Esophagus muscularis mucosa (tissue), 4 donors: ENCODE data around the gene EGR4. TPM values are rescaled to one million over a fixed set of nuclear protein-coding genes. Genes with fewer than 3 reads are reported as not detected.

Experiments
- DNase-seq: peaks from one replicate; pipeline ENCODE4 v3.0.0-alpha.2; 2017; ENCODE audit errors: extremely low spot score
- H3K27ac ChIP-seq, 4 donors: fragments of 200-600 bp; sonication (generic); replicated peaks in 1 of 4; 1 replicate in 3 of 4; 2 replicates in 1 of 4; pipeline ENCODE4 v1.5.1; 2016 to 2019; ENCODE audit warnings: mild to moderate bottlenecking in 1 of 4
- H3K27me3 ChIP-seq, 4 donors: fragments of 200-600 bp; sonication (generic); one replicate each; pipeline versions ENCODE4 v1.5.1 to v1.6.0; 2016 to 2019
- H3K36me3 ChIP-seq, 4 donors: fragments of 200-600 bp; sonication (generic); one replicate each; pipeline ENCODE4 v1.5.1; 2016 to 2019
- H3K4me1 ChIP-seq, 4 donors: fragments of 200-600 bp; sonication (generic); one replicate each; pipeline ENCODE4 v1.5.1; 2016 to 2019
- H3K4me3 ChIP-seq, 4 donors: fragments of 200-600 bp; sonication (generic); 1 replicate in 2 of 4; 2 replicates in 2 of 4; pipeline ENCODE4 v1.5.1; 2016 to 2019; ENCODE audit warnings: mild to moderate bottlenecking in 4 of 4, moderate library complexity in 1 of 4
- H3K9me3 ChIP-seq, 4 donors: fragments of 200-600 bp; sonication (generic); 1 replicate in 3 of 4; 2 replicates in 1 of 4; pipeline ENCODE4 v1.5.1; 2016 to 2019
- CTCF ChIP-seq, 3 experiments: fragments of 200-600 bp in 2 of 3; fragments of 450-650 bp in 1 of 3; sonication (generic) in 2 of 3; IDR thresholded peaks; one replicate each; pipeline ENCODE4 v1.5.1; 2017 to 2019; ENCODE audit warnings: antibody characterized with exemption in 3 of 3, mild to moderate bottlenecking in 2 of 3, moderate library complexity in 1 of 3
- EP300 ChIP-seq: sonication (generic); formaldehyde crosslinking; IDR thresholded peaks from one replicate; pipeline ENCODE4 v1.6.1; 2017; ENCODE audit warnings: antibody characterized with exemption
- POLR2A ChIP-seq: fragments of 450-650 bp; IDR thresholded peaks from one replicate; pipeline ENCODE4 v1.6.1; 2017; ENCODE audit warnings: antibody characterized with exemption, moderate library complexity, mild to moderate bottlenecking, low read depth
- POLR2AphosphoS5 ChIP-seq, 2 donors: sonication (generic); formaldehyde crosslinking; IDR thresholded peaks; one replicate each; pipeline ENCODE4 v1.6.1; 2017; ENCODE audit warnings: antibody characterized with exemption in 2 of 2
- WGBS: methylation state at CpG from one replicate; pipeline ENCODE4 v1.1.5; 2018; 5-methylcytosine and 5-hydroxymethylcytosine counted together
- intact Hi-C: fragments of 100-400 bp; cut with DNase I; formaldehyde crosslinking; loops from one replicate; pipeline ENCODE4 v1.15.1; 2023
- total RNA-seq, 4 donors: library from RNA; depleted of rRNA; stranded (reverse); fragments of >200 nt; gene quantifications; one replicate each; pipeline versions ENCODE4 v1.1.0 to v1.2.1, GENCODE V29; 2016

EGR4 gene
- total RNA-seq, 4 donors from 2014 or later, result 0.17 TPM; not detected in 3

- Histone ChIP-seq H3K9me3 (peaks cover 0 to 7% (median 2%) of the 10 kb centered on the region in 4 donors), H3K27ac (no peak overlapping the region), H3K4me3 (peak overlapping the region; percentile 16 to 46 (median 30)), H3K4me1 (peaks cover 7 to 14% (median 13%) of the 10 kb centered on the region in 4 donors), H3K27me3 (peaks cover 4 to 75% (median 20%) of the 10 kb centered on the region in 4 donors), H3K36me3 (peaks cover 0 to 3% (median 0%) of the 10 kb centered on the region in 4 donors)
- 18% methylated on average over 14 of the region's 113 CpGs for WGBS
- TF ChIP-seq EP300 (no peak), POLR2AphosphoS5 (IDR thresholded peaks at IDR 0.05) (no peak), CTCF (IDR thresholded peaks at IDR 0.05) (no peak)
- intact Hi-C loops, result loop anchor here (10.0 kb wide), 1 partner anchor 116 kb away; the partner anchor contains the start of gene ALMS1
- DNase-seq, result no peak
Observed at GRCh38 chr2:73268830-73269685, 24.3 kb downstream of the EGR4 start.

GRCh38 chr2:73268366-73268829 is 24.9 kb downstream of the EGR4 start:
- peaks cover 0 to under 1% (median 0%) of the 10 kb centered on the region in 4 donors for H3K9me3 ChIP-seq
- H3K4me1 ChIP-seq, result peaks cover 7 to 14% (median 13%) of the 10 kb centered on the region in 4 donors
- peaks cover 4 to 75% (median 20%) of the 10 kb centered on the region in 4 donors for H3K27me3 ChIP-seq
- 23% methylated on average over 14 of the region's 14 CpGs for WGBS
- H3K27ac ChIP-seq, result no peak overlapping the region
- H3K4me3 ChIP-seq, result peak overlapping the region; percentile 16 to 46 (median 30)
- peaks cover 0 to under 1% (median 0%) of the 10 kb centered on the region in 4 donors for H3K36me3 ChIP-seq
- intact Hi-C loops, result loop anchor here (10.0 kb wide), 1 partner anchor 116 kb away; the partner anchor contains the start of gene ALMS1
- DNase-seq, result no peak
- TF ChIP-seq CTCF (IDR thresholded peaks at IDR 0.05) (no peak), POLR2AphosphoS5 (IDR thresholded peaks at IDR 0.05) (no peak), POLR2A (no peak), EP300 (no peak)

GRCh38 chr2:73267008-73267407 is 26.3 kb downstream of the EGR4 start:
- Histone ChIP-seq H3K27me3 (peaks cover 4 to 70% (median 20%) of the 10 kb centered on the region in 4 donors), H3K9me3 (no peaks in the 10 kb centered on the region), H3K27ac (no peak overlapping the region), H3K4me3 (no peak overlapping the region), H3K36me3 (peaks cover 0 to 3% (median 0%) of the 10 kb centered on the region in 4 donors), H3K4me1 (peaks cover 7 to 14% (median 13%) of the 10 kb centered on the region in 4 donors)
- TF ChIP-seq EP300 (no peak), POLR2AphosphoS5 (IDR thresholded peaks at IDR 0.05) (no peak), POLR2A (no peak), CTCF (IDR thresholded peaks at IDR 0.05) (no peak)
- intact Hi-C loops, result loop anchor here (10.0 kb wide), 1 partner anchor 118 kb away; the partner anchor contains the start of gene ALMS1
- 94% methylated on average over 4 of the region's 4 CpGs for WGBS
- DNase-seq, result no peak

GRCh38 chr2:73266061-73266901 is 27.1 kb downstream of the EGR4 start:
- WGBS, result 85% methylated on average over 22 of the region's 26 CpGs
- H3K4me3 ChIP-seq, result no peak overlapping the region
- peaks cover 0 to 3% (median 0%) of the 10 kb centered on the region in 4 donors for H3K36me3 ChIP-seq
- no peak for DNase-seq
- peaks cover 4 to 65% (median 20%) of the 10 kb centered on the region in 4 donors for H3K27me3 ChIP-seq
- intact Hi-C loops, result loop anchor here (10.0 kb wide), 1 partner anchor 119 kb away; the partner anchor contains the start of gene ALMS1
- no peak overlapping the region for H3K27ac ChIP-seq
- peaks cover 7 to 14% (median 13%) of the 10 kb centered on the region in 4 donors for H3K4me1 ChIP-seq
- TF ChIP-seq POLR2A (no peak), POLR2AphosphoS5 (IDR thresholded peaks at IDR 0.05) (no peak), CTCF (IDR thresholded peaks at IDR 0.05) (no peak), EP300 (no peak)
- H3K9me3 ChIP-seq, result no peaks in the 10 kb centered on the region
